Measurements from ENCODE around the gene HMGN1. TPM values are rescaled to one million over a fixed set of nuclear protein-coding genes. Genes with fewer than 3 reads are reported as not detected.

Gene HMGN1
- total and polyA plus RNA-seq, 2 donors (not counting 1 experiment from before 2014, with no cell fraction given): 117 to 317 TPM

GRCh38 chr21:39319814-39320332 lies 29.0 kb downstream of the HMGN1 start:
- no peak overlapping the region for H3K9ac ChIP-seq (ENCODE audit: low read length)
- H3K27ac ChIP-seq (ENCODE audit: low read length in 2 of 2): no peak overlapping the region
- no peak overlapping the region for H3K4me3 ChIP-seq (ENCODE audit: control extremely low read depth in 1 of 5, extremely low read depth in 1 of 5, insufficient read depth in 1 of 5, low read depth in 2 of 5, low read length in 4 of 5)
- no peak for ATAC-seq (ENCODE audit: low read depth)
- no peaks in the 10 kb centered on the region for H4K20me1 ChIP-seq (ENCODE audit: control insufficient read depth, insufficient read depth, low read length, poor library complexity, severe bottlenecking)
- no peak for TF ChIP-seq EZH2 (IDR thresholded peaks at IDR 0.05; ENCODE audit: borderline replicate concordance, insufficient read depth, low read depth, low read length, poor library complexity, severe bottlenecking)
- TF ChIP-seq, protein P1, sequence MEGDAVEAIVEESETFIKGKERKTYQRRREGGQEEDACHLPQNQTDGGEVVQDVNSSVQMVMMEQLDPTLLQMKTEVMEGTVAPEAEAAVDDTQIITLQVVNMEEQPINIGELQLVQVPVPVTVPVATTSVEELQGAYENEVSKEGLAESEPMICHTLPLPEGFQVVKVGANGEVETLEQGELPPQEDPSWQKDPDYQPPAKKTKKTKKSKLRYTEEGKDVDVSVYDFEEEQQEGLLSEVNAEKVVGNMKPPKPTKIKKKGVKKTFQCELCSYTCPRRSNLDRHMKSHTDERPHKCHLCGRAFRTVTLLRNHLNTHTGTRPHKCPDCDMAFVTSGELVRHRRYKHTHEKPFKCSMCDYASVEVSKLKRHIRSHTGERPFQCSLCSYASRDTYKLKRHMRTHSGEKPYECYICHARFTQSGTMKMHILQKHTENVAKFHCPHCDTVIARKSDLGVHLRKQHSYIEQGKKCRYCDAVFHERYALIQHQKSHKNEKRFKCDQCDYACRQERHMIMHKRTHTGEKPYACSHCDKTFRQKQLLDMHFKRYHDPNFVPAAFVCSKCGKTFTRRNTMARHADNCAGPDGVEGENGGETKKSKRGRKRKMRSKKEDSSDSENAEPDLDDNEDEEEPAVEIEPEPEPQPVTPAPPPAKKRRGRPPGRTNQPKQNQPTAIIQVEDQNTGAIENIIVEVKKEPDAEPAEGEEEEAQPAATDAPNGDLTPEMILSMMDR (IDR thresholded peaks at IDR 0.05): no peak
- no peak overlapping the region for H3K4me2 ChIP-seq (replicated peaks; ENCODE audit: low read depth, low read length, poor library complexity, severe bottlenecking)
- ChIA-PET CTCF (no interaction called here), POLR2A (no interaction called here)
- H3K4me1 ChIP-seq (ENCODE audit: control insufficient read depth in 2 of 2, insufficient read depth in 2 of 2, low read length in 2 of 2): peaks cover 0 to 29% of the 10 kb centered on the region in 2 donors
- Mint-ChIP-seq H3K9me3 (ENCODE audit: insufficient read depth) (no peaks in the 10 kb centered on the region), H3K27me3 (peaks cover 4% of the 10 kb centered on the region), H3K4me1 (peaks cover 20% of the 10 kb centered on the region), H3K27ac (no peak overlapping the region), H3K4me3 (no peak overlapping the region)
- H2AFZ ChIP-seq (ENCODE audit: insufficient read depth, low read depth, low read length, poor library complexity, severe bottlenecking): no peak overlapping the region
- no peaks in the 10 kb centered on the region for H3K9me3 ChIP-seq (ENCODE audit: control extremely low read depth in 1 of 3, control insufficient read depth in 2 of 3, insufficient read depth in 1 of 3, low read length in 2 of 3)
- no peak for DNase-seq
- H3K27me3 ChIP-seq (replicated peaks in 1 of 4; ENCODE audit: control extremely low read depth in 1 of 4, control insufficient read depth in 3 of 4, insufficient read depth in 4 of 4, low read length in 3 of 4): no peaks in the 10 kb centered on the region
- intact Hi-C loops (cut with micrococcal nuclease): no loop called here
- H3K79me2 ChIP-seq (ENCODE audit: control insufficient read depth, insufficient read depth, low read length): no peaks in the 10 kb centered on the region
- WGBS (ENCODE audit: insufficient coverage): 94% methylated on average over 2 of the region's 3 CpGs
- no peaks in the 10 kb centered on the region for H3K36me3 ChIP-seq (replicated peaks in 1 of 2; ENCODE audit: control extremely low read depth in 1 of 2, control insufficient read depth in 1 of 2, extremely low read depth in 1 of 2, insufficient read depth in 2 of 2, low read length in 1 of 2)

- no peak overlapping the region for H2AFZ ChIP-seq (ENCODE audit: insufficient read depth, low read depth, low read length, poor library complexity, severe bottlenecking)
- no peak overlapping the region for H3K4me2 ChIP-seq (replicated peaks; ENCODE audit: low read depth, low read length, poor library complexity, severe bottlenecking)
- H3K27ac Mint-ChIP-seq: no peak overlapping the region
- no peaks in the 10 kb centered on the region for H3K36me3 ChIP-seq (replicated peaks in 1 of 2; ENCODE audit: control extremely low read depth in 1 of 2, control insufficient read depth in 1 of 2, extremely low read depth in 1 of 2, insufficient read depth in 2 of 2, low read length in 1 of 2)
- no CpG with 5 or more reads among the region's 6 CpGs for WGBS (ENCODE audit: insufficient coverage)
- no peak overlapping the region for H3K27ac ChIP-seq (ENCODE audit: low read length in 2 of 2)
- no peak overlapping the region for H3K9ac ChIP-seq (ENCODE audit: low read length)
- no peaks in the 10 kb centered on the region for H3K27me3 Mint-ChIP-seq
- H3K9me3 Mint-ChIP-seq (ENCODE audit: insufficient read depth): no peaks in the 10 kb centered on the region
- TF ChIP-seq, protein P1 (IDR thresholded peaks at IDR 0.05): no peak
- no peak for TF ChIP-seq EZH2 (IDR thresholded peaks at IDR 0.05; ENCODE audit: borderline replicate concordance, insufficient read depth, low read depth, low read length, poor library complexity, severe bottlenecking)
- H3K4me3 Mint-ChIP-seq: no peak overlapping the region
- no peaks in the 10 kb centered on the region for H4K20me1 ChIP-seq (ENCODE audit: control insufficient read depth, insufficient read depth, low read length, poor library complexity, severe bottlenecking)
- POLR2A ChIA-PET: no interaction called here
- no peak overlapping the region for H3K4me3 ChIP-seq (ENCODE audit: control extremely low read depth in 1 of 5, extremely low read depth in 1 of 5, insufficient read depth in 1 of 5, low read depth in 2 of 5, low read length in 4 of 5)
- intact Hi-C loops (cut with micrococcal nuclease): no loop called here
- DNase-seq (no peak), ATAC-seq (ENCODE audit: low read depth) (no peak)
- no peaks in the 10 kb centered on the region for H3K9me3 ChIP-seq (ENCODE audit: control extremely low read depth in 1 of 3, control insufficient read depth in 2 of 3, insufficient read depth in 1 of 3, low read length in 2 of 3)
- CTCF ChIA-PET: no interaction called here
- no peaks in the 10 kb centered on the region for H3K79me2 ChIP-seq (ENCODE audit: control insufficient read depth, insufficient read depth, low read length)
- peaks cover 25% of the 10 kb centered on the region for H3K4me1 Mint-ChIP-seq
- H3K4me1 ChIP-seq (ENCODE audit: control insufficient read depth in 2 of 2, insufficient read depth in 2 of 2, low read length in 2 of 2): peaks cover 4 to 34% of the 10 kb centered on the region in 2 donors
- H3K27me3 ChIP-seq (replicated peaks in 1 of 4; ENCODE audit: control extremely low read depth in 1 of 4, control insufficient read depth in 3 of 4, insufficient read depth in 4 of 4, low read length in 3 of 4): no peaks in the 10 kb centered on the region
Observed at GRCh38 chr21:39319251-39319756, 29.6 kb downstream of the HMGN1 start.
